K562 (cell line): ENCODE data around the gene ALDOC. TPM values are rescaled to one million over a fixed set of nuclear protein-coding genes. Genes with fewer than 3 reads are reported as not detected.

Experiments
- ATAC-seq: fragments of 200-7000 bp; cut with Tn5 transposase; 3 replicates; pipeline ENCODE4 v1.9.1; 2020; ENCODE audit warnings: moderate library complexity
- BruUV-seq: library from RNA; stranded (reverse); fragments of 400-500 nt; replicated peaks from 2 replicates; lab custom pipeline; 2021; lab: Mats Ljungman, UMichigan
- CTCF ChIA-PET: fragments of 300-600 bp; formaldehyde crosslinking; extraction: SDS; loops from one replicate; lab custom pipeline; 2021; ENCODE audit warnings: low intra/inter-chr PET ratio; lab: Yijun Ruan, JAX
- POLR2A ChIA-PET: fragments of 300-600, 350-650 bp; sonication (Branson Sonifier 250); formaldehyde crosslinking; extraction: SDS; loops from one replicate; lab custom pipeline; 2021; ENCODE audit warnings: antibody characterized with exemption, inconsistent platforms; lab: Yijun Ruan, JAX
- DNase-seq, 4 experiments: peaks; one replicate each; pipeline versions ENCODE4 v3.0.0 to v3.0.0-alpha.2; 2011 to 2018; ENCODE audit warnings: low spot score in 3 of 4, mixed read lengths in 3 of 4; ENCODE audit errors: extremely low read depth in 1 of 4
- FAIRE-seq: peaks from 2 replicates; lab custom pipeline; 2011; peaks lifted over from hg19 to GRCh38; lab: Jason Lieb, UNC
- H2AFZ ChIP-seq: 2 replicates; pipeline ENCODE4 v1.6.0; 2011; ENCODE audit warnings: low read depth, low read length, control low read depth, inconsistent platforms
- H3K27ac ChIP-seq: fragments of 200-600 bp; 3 replicates; pipeline ENCODE4 v1.8.0; 2011; ENCODE audit warnings: low read depth, mild to moderate bottlenecking, control low read depth, inconsistent platforms, low read length, moderate library complexity, mixed read lengths; ENCODE audit errors: extremely low read depth
- H3K27me3 ChIP-seq, 2 experiments: fragments of 300-600 bp in 1 of 2; 2 replicates in 1 of 2; 3 replicates in 1 of 2; pipeline versions ENCODE4 v1.6.0 to v1.8.0; 2011; ENCODE audit warnings: inconsistent platforms in 2 of 2, low read length in 2 of 2, mild to moderate bottlenecking in 1 of 2, mixed read lengths in 1 of 2, moderate library complexity in 1 of 2; ENCODE audit not compliant: control insufficient read depth in 2 of 2, insufficient read depth in 2 of 2
- H3K36me3 ChIP-seq: fragments of 300-600 bp; 3 replicates; pipeline ENCODE4 v1.8.0; 2011; ENCODE audit warnings: mild to moderate bottlenecking, low read length, inconsistent platforms; ENCODE audit not compliant: control insufficient read depth, insufficient read depth
- H3K4me1 ChIP-seq, 2 experiments: fragments of 200-600 bp in 1 of 2; replicated peaks in 1 of 2; 2 replicates in 1 of 2; 3 replicates in 1 of 2; pipeline versions ENCODE4 v1.5.1 to v1.8.0; 2011; ENCODE audit warnings: inconsistent platforms in 2 of 2, low read length in 2 of 2, mild to moderate bottlenecking in 1 of 2, mixed read lengths in 1 of 2, moderate library complexity in 1 of 2; ENCODE audit not compliant: control insufficient read depth in 2 of 2, insufficient read depth in 2 of 2
- H3K4me2 ChIP-seq: 2 replicates; pipeline ENCODE4 v1.6.1; 2011; ENCODE audit warnings: low read length, control low read depth, inconsistent platforms, mixed read lengths; ENCODE audit not compliant: insufficient read depth
- H3K4me3 ChIP-seq: fragments of 200-600 bp; sonication (generic), shearing (Covaris generic); 2 replicates; pipeline ENCODE4 v1.5.1; 2016; ENCODE audit warnings: control low read depth, inconsistent platforms
- H3K79me2 ChIP-seq: fragments of 200-600 bp; 3 replicates; pipeline ENCODE4 v1.8.0; 2011; ENCODE audit warnings: low read length, inconsistent platforms; ENCODE audit not compliant: control insufficient read depth, insufficient read depth
- H3K9ac ChIP-seq, 2 experiments: 2 replicates each; pipeline versions ENCODE4 v1.6.0 to v1.6.1; 2011; ENCODE audit warnings: low read depth in 2 of 2, low read length in 2 of 2, control low read depth in 1 of 2, inconsistent platforms in 1 of 2, mild to moderate bottlenecking in 1 of 2, mixed read lengths in 1 of 2; ENCODE audit not compliant: insufficient read depth in 1 of 2
- H3K9me1 ChIP-seq: one replicate; pipeline ENCODE4 v1.6.0; 2011; ENCODE audit warnings: inconsistent platforms, mild to moderate bottlenecking, low read length, moderate library complexity; ENCODE audit not compliant: control insufficient read depth, insufficient read depth
- H3K9me3 ChIP-seq: replicated peaks from 2 replicates; pipeline ENCODE4 v1.5.1; 2011; ENCODE audit warnings: low read depth, low read length, inconsistent platforms; ENCODE audit not compliant: control insufficient read depth, insufficient read depth
- H4K20me1 ChIP-seq: replicated peaks from 2 replicates; pipeline ENCODE4 v1.6.1; 2011; ENCODE audit warnings: low read length, inconsistent platforms, mixed read lengths; ENCODE audit not compliant: control insufficient read depth, insufficient read depth
- FIP1L1 ChIP-seq: fragments of 200-400 bp; formaldehyde crosslinking; IDR thresholded peaks from 2 replicates; pipeline ENCODE4 v1.6.1; 2018; ENCODE audit warnings: mild to moderate bottlenecking, low read depth, low read length; ENCODE audit not compliant: poor library complexity, severe bottlenecking
- PHTF2 ChIP-seq: fragments of 250-450 bp; sonication (Bioruptor Pico); IDR thresholded peaks from 2 replicates; pipeline ENCODE4 v1.5.0; 2021; ENCODE audit warnings: mild to moderate bottlenecking
- POLR2A ChIP-seq: fragments of 450-650 bp; conservative IDR thresholded peaks from 2 replicates; pipeline ENCODE4 v1.6.1; 2016
- POLR2AphosphoS5 ChIP-seq: IDR thresholded peaks from 2 replicates; pipeline ENCODE4 v1.6.1; 2011; ENCODE audit warnings: mild to moderate bottlenecking, low read depth, low read length, moderate library complexity; ENCODE audit not compliant: control insufficient read depth, insufficient read depth
- POLR2G ChIP-seq: fragments of 200-400 bp; formaldehyde crosslinking; IDR thresholded peaks from 2 replicates; pipeline ENCODE4 v1.6.1; 2017; ENCODE audit warnings: low read depth, mild to moderate bottlenecking, antibody characterized with exemption, low read length, moderate library complexity
- RAD51 ChIP-seq: fragments of 450-650 bp; IDR thresholded peaks from 2 replicates; pipeline ENCODE4 v1.7.1; 2016; ENCODE audit warnings: low read depth, mild to moderate bottlenecking, borderline replicate concordance
- ZC3H4 ChIP-seq: sonication (generic); formaldehyde crosslinking; IDR thresholded peaks from 2 replicates; pipeline ENCODE4 v1.9.0; 2021; ENCODE audit warnings: missing genetic modification reagents, borderline replicate concordance
- ZNF766 ChIP-seq: fragments of 200-800 bp; sonication (Bioruptor generic); conservative IDR thresholded peaks from 2 replicates; pipeline ENCODE4 v1.6.1; 2016; ENCODE audit warnings: missing genetic modification characterization, missing compliant biosample characterization
- ZNF778 ChIP-seq: fragments of 450-650 bp; formaldehyde crosslinking; IDR thresholded peaks from 2 replicates; pipeline ENCODE4 v1.4.0; 2020; ENCODE audit warnings: mild to moderate bottlenecking, moderate library complexity
- WGBS: fragments of 100-300 bp; shearing (Covaris generic); methylation state at CpG from one replicate; pipeline ENCODE4 v1.1.6; 2016; ENCODE audit warnings: low coverage, mixed read lengths; ENCODE audit not compliant: insufficient coverage; ENCODE audit errors: missing lambda C conversion rate; 5-methylcytosine and 5-hydroxymethylcytosine counted together
- in situ Hi-C: fragments of 300-500 bp; cut with MboI; formaldehyde crosslinking; loops from 4 replicates; pipeline ENCODE4 v1.15.0; 2018; ENCODE audit warnings: inconsistent platforms, mixed read lengths
- intact Hi-C: fragments of 100-400 bp; cut with micrococcal nuclease; formaldehyde crosslinking; loops from 2 replicates; pipeline ENCODE4 v1.14.2; 2022
- polyA plus RNA-seq, 8 experiments: library from polyadenylated mRNA; depleted of rRNA in 4 of 8; stranded (reverse) in 5 of 8; unstranded in 3 of 8; fragments of >200 nt; fragmentation: Nextera tagmentation in 2 of 8; fragmentation: Illumina TruSeq in 1 of 8; extraction: Ambion mirVana in 2 of 8; extraction: Trizol in 1 of 8; gene quantifications; 2 replicates each; pipeline versions ENCODE4 v1.2.1 to v1.2.3, GENCODE V29; 2011 to 2014; ENCODE audit warnings: inconsistent platforms in 1 of 8, missing spikeins in 1 of 8
- total RNA-seq, 7 experiments: library from RNA; depleted of rRNA in 6 of 7; stranded (reverse); fragments of >200 nt in 6 of 7; fragmentation: Illumina TruSeq in 2 of 7; extraction: Trizol in 2 of 7; gene quantifications; 2 replicates each; pipeline versions ENCODE4 v1.2.1 to v1.2.3, GENCODE V29; 2011 to 2021; ENCODE audit warnings: low replicate concordance in 1 of 7
- TF ChIP-seq, protein P1 (sequence below): IDR thresholded peaks from 2 replicates; pipeline ENCODE4 v1.6.1; 2011; ENCODE audit not compliant: insufficient read length; ENCODE audit errors: extremely low read depth
- TF ChIP-seq, protein P2 (sequence below): fragments of 250-450 bp; sonication (Bioruptor Pico); IDR thresholded peaks from 2 replicates; pipeline ENCODE4 v1.5.0; 2021
- TF ChIP-seq, protein P3 (sequence below): fragments of 250-450 bp; sonication (Bioruptor Pico); IDR thresholded peaks from 2 replicates; pipeline ENCODE4 v1.8.0; 2022; ENCODE audit warnings: moderate library complexity, mild to moderate bottlenecking, inconsistent platforms

Gene ALDOC
- total and polyA plus RNA-seq, 9 of the 15 experiments (the other 6 are each of a cell fraction or from before 2014, with no cell fraction given) = 43.2 to 263 (median 99.2) TPM

DNA sequence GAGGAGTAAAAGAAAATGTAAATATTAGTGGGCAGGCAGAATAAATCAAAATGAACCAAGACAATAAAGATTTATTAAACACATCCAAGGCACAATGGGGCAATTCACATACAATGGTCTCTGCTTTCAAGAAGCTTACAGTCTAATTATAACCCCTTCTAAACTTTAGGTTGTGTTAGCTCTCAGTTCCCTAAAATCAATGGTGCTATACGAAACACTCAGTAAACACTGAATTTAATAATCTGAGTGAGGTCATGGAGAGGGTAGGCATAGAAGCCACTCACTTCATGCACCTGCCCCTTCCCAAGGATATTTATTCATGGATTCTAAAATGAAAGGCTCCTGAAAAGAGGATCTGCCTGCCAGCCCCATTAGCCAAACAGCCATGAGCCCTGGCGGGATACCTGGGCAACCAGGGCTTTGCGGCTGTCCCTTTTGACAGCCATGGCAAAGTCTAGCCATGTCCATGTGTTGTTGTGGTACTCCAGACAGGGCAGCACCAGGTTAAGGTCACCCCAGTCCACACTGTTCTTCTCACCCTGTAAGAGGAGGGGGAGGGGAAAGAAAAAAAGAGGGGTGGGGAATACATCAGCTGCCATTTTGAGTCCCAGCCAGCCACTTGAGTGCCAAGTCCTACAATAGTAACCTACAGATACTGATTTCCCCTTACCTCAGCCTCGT is 38.7 kb upstream of the ALDOC start (continued):
- TF ChIP-seq, protein P1, sequence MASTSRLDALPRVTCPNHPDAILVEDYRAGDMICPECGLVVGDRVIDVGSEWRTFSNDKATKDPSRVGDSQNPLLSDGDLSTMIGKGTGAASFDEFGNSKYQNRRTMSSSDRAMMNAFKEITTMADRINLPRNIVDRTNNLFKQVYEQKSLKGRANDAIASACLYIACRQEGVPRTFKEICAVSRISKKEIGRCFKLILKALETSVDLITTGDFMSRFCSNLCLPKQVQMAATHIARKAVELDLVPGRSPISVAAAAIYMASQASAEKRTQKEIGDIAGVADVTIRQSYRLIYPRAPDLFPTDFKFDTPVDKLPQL = no peak
- no peak for TF ChIP-seq PHTF2 (CRISPR knock-in tag)

DNA sequence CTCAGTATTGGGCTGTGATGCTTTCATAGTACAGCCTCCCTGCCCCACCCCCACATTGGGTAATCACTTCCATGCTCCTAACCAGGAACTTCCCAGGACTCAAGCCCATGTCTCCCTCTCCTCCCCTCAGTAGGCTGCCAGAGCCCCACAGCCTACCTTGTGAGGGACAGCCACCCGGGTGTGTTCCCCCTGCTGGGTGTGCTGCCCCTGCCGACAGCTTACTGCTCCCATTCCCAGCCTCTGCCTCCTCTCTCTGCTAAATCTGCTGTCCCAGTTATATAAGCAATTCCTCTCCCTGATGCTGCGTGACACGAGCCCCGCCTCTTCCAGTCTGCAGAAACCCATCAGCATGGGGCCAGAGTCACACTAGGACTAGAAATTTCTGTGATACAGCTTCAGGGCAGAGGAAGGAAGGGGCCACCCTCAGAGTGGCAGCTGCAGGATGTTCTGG is 37.3 kb upstream of the ALDOC start, which contains the start of gene RSKR:
Gene RSKR (minus strand): TSS at position 255 of the 451 bp plus-strand sequence. CDS start 24 bp downstream, at position 231.
- DNase-seq (no peak), ATAC-seq (peak; percentile 15; the same call in 2 of the 3 replicates), FAIRE-seq (no peak)
- intact Hi-C loops = loop anchor here (2.0 kb wide), 1 partner anchor 119 kb away; no protein-coding TSS in a partner anchor
- BruUV-seq = no TSS peak
- ChIA-PET POLR2A (interaction anchor here (0.5 to 1.6 kb wide), 6 partner anchors 10 to 124 kb away, joined by 3 to 7 read pairs (median 4); partner anchors contain the start of genes ALDOC and BLTP2), CTCF (interaction anchor here (1.9 kb wide), 1 partner anchor 119 kb away, joined by 16 read pairs; no protein-coding TSS in a partner anchor)
- Histone ChIP-seq H3K9me1 (no peaks in the 10 kb centered on the region), H3K4me3 (no peak within 1 kb of the TSS), H3K27ac (no peak within 1 kb of the TSS), H3K4me2 (no peak within 1 kb of the TSS), H3K9ac (peak within 1 kb of the TSS in 1 of 2 experiments; percentile 4; a peak in 1 of 4 replicates), H3K27me3 (no peaks in the 10 kb centered on the region), H3K36me3 (peaks cover 97% of the 10 kb centered on the region), H4K20me1 (0 out of 2 replicates have a peak, but pooled peaks cover 8% of the 10 kb centered on the region), H3K9me3 (no peaks in the 10 kb centered on the region), H3K4me1 (no peaks in the 10 kb centered on the region), H2AFZ (no peak within 1 kb of the TSS), H3K79me2 (no peaks in the 10 kb centered on the region)
- in situ Hi-C loops = no loop called here
- TF ChIP-seq, protein P2, sequence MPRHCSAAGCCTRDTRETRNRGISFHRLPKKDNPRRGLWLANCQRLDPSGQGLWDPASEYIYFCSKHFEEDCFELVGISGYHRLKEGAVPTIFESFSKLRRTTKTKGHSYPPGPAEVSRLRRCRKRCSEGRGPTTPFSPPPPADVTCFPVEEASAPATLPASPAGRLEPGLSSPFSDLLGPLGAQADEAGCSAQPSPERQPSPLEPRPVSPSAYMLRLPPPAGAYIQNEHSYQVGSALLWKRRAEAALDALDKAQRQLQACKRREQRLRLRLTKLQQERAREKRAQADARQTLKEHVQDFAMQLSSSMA (CRISPR knock-in tag) = no peak
- no peak for TF ChIP-seq FIP1L1
- TF ChIP-seq RAD51 = no peak
- 0 out of 2 replicates have a peak, but pooled peaks have one; percentile 29 for TF ChIP-seq POLR2G
- no peak for TF ChIP-seq ZNF778 (CRISPR knock-in tag)
- TF ChIP-seq ZC3H4 (CRISPR knock-in tag) = no peak
- TF ChIP-seq ZNF766 (CRISPR knock-in tag) = no peak
- 0 out of 2 replicates have a peak, but pooled peaks have one; percentile 8 for TF ChIP-seq POLR2AphosphoS5
- peak; percentile 48; the same call in 1 of the 2 replicates for TF ChIP-seq POLR2A
- TF ChIP-seq, protein P3, sequence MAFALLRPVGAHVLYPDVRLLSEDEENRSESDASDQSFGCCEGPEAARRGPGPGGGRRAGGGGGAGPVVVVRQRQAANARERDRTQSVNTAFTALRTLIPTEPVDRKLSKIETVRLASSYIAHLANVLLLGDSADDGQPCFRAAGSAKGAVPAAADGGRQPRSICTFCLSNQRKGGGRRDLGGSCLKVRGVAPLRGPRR = no peak
- 94% methylated on average over 5 of the region's 5 CpGs for WGBS
